H9 (cell line): ENCODE results near the gene PLEKHM1. TPM values are rescaled to one million over a fixed set of nuclear protein-coding genes. Genes with fewer than 3 reads are reported as not detected.

ENCODE experiments used
- DNase-seq: peaks from one replicate; pipeline ENCODE4 v3.0.0-alpha.2; 2017
- H2AFZ ChIP-seq: one replicate; pipeline ENCODE4 v1.6.1; 2013; ENCODE audit warnings: mild to moderate bottlenecking, low read length, control low read depth, moderate library complexity
- H2AK5ac ChIP-seq: 2 replicates; pipeline ENCODE4 v1.6.1; 2013; ENCODE audit warnings: low read length, control low read depth, mixed read lengths; ENCODE audit not compliant: insufficient read length
- H2BK120ac ChIP-seq: one replicate; pipeline ENCODE4 v1.6.1; 2013; ENCODE audit warnings: low read depth, mild to moderate bottlenecking, low read length, control low read depth, inconsistent platforms; ENCODE audit not compliant: poor library complexity, severe bottlenecking
- H2BK12ac ChIP-seq: 2 replicates; pipeline ENCODE4 v1.6.1; 2013; ENCODE audit warnings: low read length, control low read depth, mixed read lengths, low read depth; ENCODE audit not compliant: insufficient read length
- H2BK15ac ChIP-seq: 2 replicates; pipeline ENCODE4 v1.6.1; 2013; ENCODE audit warnings: low read depth, low read length, control low read depth
- H2BK20ac ChIP-seq: one replicate; pipeline ENCODE4 v1.6.1; 2013; ENCODE audit warnings: low read depth, mild to moderate bottlenecking, low read length, control low read depth, inconsistent platforms; ENCODE audit not compliant: poor library complexity, severe bottlenecking
- H2BK5ac ChIP-seq: 2 replicates; pipeline ENCODE4 v1.6.1; 2013; ENCODE audit warnings: low read length, control low read depth, mixed read lengths; ENCODE audit not compliant: insufficient read length
- H3K14ac ChIP-seq: 2 replicates; pipeline ENCODE4 v1.6.1; 2013; ENCODE audit warnings: low read length, control low read depth; ENCODE audit not compliant: insufficient read depth
- H3K18ac ChIP-seq: 2 replicates; pipeline ENCODE4 v1.6.1; 2013; ENCODE audit warnings: low read depth, mild to moderate bottlenecking, mixed read lengths, low read length, control low read depth; ENCODE audit not compliant: insufficient read length
- H3K23ac ChIP-seq: 2 replicates; pipeline ENCODE4 v1.6.1; 2013; ENCODE audit warnings: low read length, control low read depth, mixed read lengths, low read depth; ENCODE audit not compliant: insufficient read length
- H3K23me2 ChIP-seq: 2 replicates; pipeline ENCODE4 v1.6.1; 2013; ENCODE audit warnings: low read depth, mild to moderate bottlenecking, mixed read lengths, low read length, control low read depth; ENCODE audit not compliant: insufficient read length, poor library complexity, severe bottlenecking
- H3K27ac ChIP-seq: 2 replicates; pipeline ENCODE4 v1.5.1; 2013; ENCODE audit warnings: low read length, control low read depth, mixed read lengths, low read depth; ENCODE audit not compliant: insufficient read length
- H3K27me3 ChIP-seq: 2 replicates; pipeline ENCODE4 v1.6.1; 2013; ENCODE audit warnings: low read length, control low read depth, inconsistent platforms; ENCODE audit not compliant: insufficient read depth
- H3K4ac ChIP-seq: 2 replicates; pipeline ENCODE4 v1.6.1; 2013; ENCODE audit warnings: low read depth, mild to moderate bottlenecking, control low read depth, inconsistent platforms, low read length, moderate library complexity
- H3K4me1 ChIP-seq: 2 replicates; pipeline ENCODE4 v1.6.1; 2013; ENCODE audit warnings: low read length, control low read depth, inconsistent platforms; ENCODE audit not compliant: insufficient read depth
- H3K4me2 ChIP-seq: 2 replicates; pipeline ENCODE4 v1.6.1; 2013; ENCODE audit warnings: low read length, control low read depth, mixed read lengths; ENCODE audit not compliant: insufficient read length, insufficient read depth
- H3K56ac ChIP-seq: 2 replicates; pipeline ENCODE4 v1.6.1; 2013; ENCODE audit warnings: low read depth, mild to moderate bottlenecking, mixed read lengths, low read length, control low read depth; ENCODE audit not compliant: insufficient read length
- H3K79me1 ChIP-seq: 2 replicates; pipeline ENCODE4 v1.6.1; 2013; ENCODE audit warnings: low read depth, mild to moderate bottlenecking, moderate library complexity, low read length, control low read depth, inconsistent platforms; ENCODE audit not compliant: insufficient read depth, poor library complexity, severe bottlenecking
- H3K79me2 ChIP-seq: 2 replicates; pipeline ENCODE4 v1.6.1; 2013; ENCODE audit warnings: low read length, control low read depth, inconsistent platforms; ENCODE audit not compliant: insufficient read depth
- H3K9ac ChIP-seq: 2 replicates; pipeline ENCODE4 v1.6.1; 2013; ENCODE audit warnings: low read length, control low read depth, mixed read lengths; ENCODE audit not compliant: insufficient read length; ENCODE audit errors: extremely low read depth
- H3K9me3 ChIP-seq: one replicate; pipeline ENCODE4 v1.6.1; 2013; ENCODE audit warnings: low read depth, low read length, inconsistent platforms; ENCODE audit not compliant: control insufficient read depth
- H3T11ph ChIP-seq: one replicate; pipeline ENCODE4 v1.6.1; 2013; ENCODE audit warnings: mild to moderate bottlenecking, low read length, control low read depth, inconsistent platforms
- H4K20me1 ChIP-seq: one replicate; pipeline ENCODE4 v1.6.1; 2013; ENCODE audit not compliant: control insufficient read depth, insufficient read length, insufficient read depth
- H4K5ac ChIP-seq: 2 replicates; pipeline ENCODE4 v1.6.1; 2013; ENCODE audit warnings: low read depth, mild to moderate bottlenecking, mixed read lengths, low read length, control low read depth; ENCODE audit not compliant: insufficient read length
- H4K8ac ChIP-seq: replicated peaks from 2 replicates; pipeline ENCODE4 v1.6.1; 2013; ENCODE audit warnings: low read length, control low read depth, mixed read lengths, low read depth; ENCODE audit not compliant: insufficient read length
- H4K91ac ChIP-seq: 2 replicates; pipeline ENCODE4 v1.6.1; 2013; ENCODE audit warnings: low read depth, mild to moderate bottlenecking, moderate library complexity, mixed read lengths, low read length, control low read depth; ENCODE audit not compliant: insufficient read length
- H3K27ac Mint-ChIP-seq, 3 experiments: 2 replicates in 2 of 3; 3 replicates in 1 of 3; pipeline ENCODE4 v1.8.0; 2020 to 2021; ENCODE audit warnings: mixed read lengths in 3 of 3, mild to moderate bottlenecking in 1 of 3, moderate library complexity in 1 of 3
- H3K27me3 Mint-ChIP-seq: 2 replicates; pipeline ENCODE4 v1.8.0; 2021; ENCODE audit warnings: low read depth, mild to moderate bottlenecking, moderate library complexity, mixed read lengths
- H3K36me3 Mint-ChIP-seq, 3 experiments: 2 replicates in 2 of 3; 3 replicates in 1 of 3; pipeline ENCODE4 v1.8.0; 2020 to 2021; ENCODE audit warnings: low read depth in 3 of 3, mixed read lengths in 3 of 3; ENCODE audit not compliant: insufficient read depth in 1 of 3
- H3K4me1 Mint-ChIP-seq, 2 experiments: 2 replicates each; pipeline ENCODE4 v1.8.0; 2020; ENCODE audit warnings: mixed read lengths in 2 of 2
- H3K4me3 Mint-ChIP-seq, 2 experiments: 2 replicates in 1 of 2; 3 replicates in 1 of 2; pipeline ENCODE4 v1.8.0; 2020 to 2021; ENCODE audit warnings: mild to moderate bottlenecking in 2 of 2, mixed read lengths in 2 of 2, moderate library complexity in 1 of 2
- H3K9me3 Mint-ChIP-seq, 2 experiments: 2 replicates in 1 of 2; 3 replicates in 1 of 2; pipeline ENCODE4 v1.8.0; 2020; ENCODE audit warnings: mild to moderate bottlenecking in 2 of 2, mixed read lengths in 2 of 2, moderate library complexity in 1 of 2
- CTCF ChIP-seq: fragments of 200-600 bp; sonication (generic); conservative IDR thresholded peaks from 3 replicates; pipeline ENCODE4 v1.8.0; 2021; ENCODE audit warnings: antibody characterized with exemption, mild to moderate bottlenecking
- WGBS: extraction: QIAGEN DNeasy Blood & Tissue Kit; methylation state at CpG from one replicate; pipeline ENCODE4 v1.1.7; 2013; ENCODE audit warnings: missing lambda C conversion rate, low lambda C conversion rate, mixed read lengths; ENCODE audit not compliant: insufficient read length; ENCODE audit errors: extremely low coverage; 5-methylcytosine and 5-hydroxymethylcytosine counted together
- total RNA-seq: library from RNA; stranded (reverse); gene quantifications from 2 replicates; pipeline ENCODE4 v1.2.1, GENCODE V29; 2021

Gene PLEKHM1
- total RNA-seq, 1 experiment from 2014 or later, result 20.7 TPM

GRCh38 chr17:45397796-45398195 lies 92.7 kb downstream of the PLEKHM1 start:
- Mint-ChIP-seq H3K4me3 (no peak overlapping the region), H3K27ac (no peak overlapping the region), H3K27me3 (peaks cover 3% of the 10 kb centered on the region), H3K36me3 (peaks cover 0 to 12% (median 7%) of the 10 kb centered on the region in 3 experiments; a peak in 4 of 7 replicates), H3K9me3 (no peaks in the 10 kb centered on the region), H3K4me1 (peaks cover 3 to 10% of the 10 kb centered on the region in 2 experiments)
- Histone ChIP-seq H3K56ac (no peak overlapping the region), H3K4me1 (peaks cover 2% of the 10 kb centered on the region; the same call in 1 of the 2 replicates), H3K14ac (no peak overlapping the region), H3K79me1 (no peaks in the 10 kb centered on the region), H2BK15ac (no peak overlapping the region), H2AFZ (no peak overlapping the region), H3K4ac (no peak overlapping the region), H3K27me3 (no peaks in the 10 kb centered on the region), H4K8ac (no peak overlapping the region), H4K5ac (no peak overlapping the region), H3K27ac (no peak overlapping the region), H3K9ac (no peak overlapping the region), H2BK5ac (no peak overlapping the region), H3T11ph (no peak overlapping the region), H2AK5ac (no peak overlapping the region), H3K4me2 (no peak overlapping the region), H2BK12ac (no peak overlapping the region), H3K9me3 (no peaks in the 10 kb centered on the region), H4K20me1 (no peaks in the 10 kb centered on the region), H3K79me2 (no peaks in the 10 kb centered on the region), H3K23ac (no peak overlapping the region), H3K23me2 (no peaks in the 10 kb centered on the region), H2BK120ac (no peak overlapping the region), H4K91ac (no peak overlapping the region), H3K18ac (no peak overlapping the region), H2BK20ac (no peak overlapping the region)
- no peak for TF ChIP-seq CTCF
- no CpG with 5 or more reads among the region's 5 CpGs for WGBS
- DNase-seq, result peak; percentile 28
